Activated T-cell treated with anti-CD3 and anti-CD28 coated beads, Interleukin-2, amount 50 U/mL, for 48 hours (primary cell): ENCODE measurements around the gene DGKD.

ENCODE experiments used
- DNase-seq, 2 experiments: peaks; one replicate each; pipeline ENCODE4 v3.0.0-alpha.2; 2020

DGKD gene

DNA sequence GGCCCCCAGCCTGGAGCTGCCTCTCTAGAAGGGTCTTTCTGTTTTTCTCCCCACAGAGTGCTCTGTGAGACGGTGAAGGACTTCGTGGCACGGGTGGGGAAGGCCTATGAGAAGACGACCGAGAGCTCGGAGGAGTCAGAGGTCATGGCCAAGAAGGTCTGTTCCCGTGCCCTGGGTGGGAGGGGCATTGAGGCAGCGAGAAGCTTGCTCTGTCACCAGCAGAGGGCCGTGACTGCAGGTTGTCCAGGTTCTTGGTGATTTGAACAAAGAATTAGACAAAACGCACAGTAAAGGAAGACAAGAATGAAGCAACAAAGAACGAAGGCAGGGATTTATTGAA, 93.9 kb downstream of the DGKD start:
- DNase-seq = no peak

DNA sequence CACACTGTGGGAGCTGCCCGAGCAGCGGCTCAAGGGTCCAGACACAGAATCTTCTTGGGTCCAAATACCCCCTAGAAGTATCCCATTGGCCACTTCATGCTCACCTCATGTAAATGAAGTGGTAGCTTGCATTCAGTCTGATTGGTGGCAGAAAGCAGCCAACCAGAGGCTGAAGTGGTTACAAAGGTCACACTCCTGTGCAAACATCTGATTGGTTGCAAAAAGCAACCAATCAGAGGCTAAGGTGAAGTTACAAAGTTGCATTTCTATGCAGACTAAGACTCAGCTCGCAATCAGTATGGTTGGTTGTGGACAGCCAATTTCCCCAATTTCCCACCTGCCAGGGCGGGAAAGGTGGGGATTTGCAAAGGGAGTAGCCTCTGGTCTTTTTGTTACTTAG, 94.3 kb downstream of the DGKD start:
- no peak for DNase-seq

DNA sequence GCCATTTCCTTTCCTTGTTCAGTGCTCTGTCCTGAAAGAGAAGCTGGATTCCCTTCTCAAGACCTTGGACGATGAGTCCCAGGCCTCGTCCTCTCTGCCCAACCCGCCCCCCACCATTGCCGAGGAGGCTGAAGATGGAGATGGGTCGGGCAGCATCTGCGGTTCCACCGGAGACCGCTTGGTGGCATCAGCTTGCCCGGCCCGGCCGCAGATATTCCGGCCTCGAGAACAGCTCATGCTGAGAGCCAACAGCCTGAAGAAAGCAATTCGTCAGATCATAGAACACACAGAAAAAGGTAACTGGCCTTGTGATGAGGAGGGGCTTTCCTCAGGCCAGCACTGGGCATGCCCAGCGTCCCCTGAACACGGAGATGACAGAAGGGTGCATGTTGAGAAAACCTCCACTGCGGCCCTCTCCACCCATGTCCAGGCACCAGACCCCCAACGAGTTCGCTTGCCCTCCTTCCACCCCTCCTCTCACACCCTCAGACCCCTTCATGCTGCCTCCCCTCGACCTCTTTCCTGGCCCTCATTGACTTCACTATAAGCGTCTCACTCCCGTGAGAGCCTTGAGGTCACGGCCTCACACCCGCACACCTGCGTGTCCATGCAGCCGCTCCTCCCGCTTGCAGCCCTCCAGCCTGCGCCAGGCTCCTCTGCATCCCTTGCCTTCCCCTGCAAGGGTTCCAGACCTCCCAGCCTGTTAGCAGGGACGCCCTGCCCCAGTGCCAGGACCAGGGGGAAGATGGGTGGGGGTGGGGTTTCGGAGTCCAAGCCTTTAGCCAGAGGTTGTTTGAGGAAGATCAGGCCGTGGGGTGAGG, 95.0 kb downstream of the DGKD start:
- no peak for DNase-seq

DNA sequence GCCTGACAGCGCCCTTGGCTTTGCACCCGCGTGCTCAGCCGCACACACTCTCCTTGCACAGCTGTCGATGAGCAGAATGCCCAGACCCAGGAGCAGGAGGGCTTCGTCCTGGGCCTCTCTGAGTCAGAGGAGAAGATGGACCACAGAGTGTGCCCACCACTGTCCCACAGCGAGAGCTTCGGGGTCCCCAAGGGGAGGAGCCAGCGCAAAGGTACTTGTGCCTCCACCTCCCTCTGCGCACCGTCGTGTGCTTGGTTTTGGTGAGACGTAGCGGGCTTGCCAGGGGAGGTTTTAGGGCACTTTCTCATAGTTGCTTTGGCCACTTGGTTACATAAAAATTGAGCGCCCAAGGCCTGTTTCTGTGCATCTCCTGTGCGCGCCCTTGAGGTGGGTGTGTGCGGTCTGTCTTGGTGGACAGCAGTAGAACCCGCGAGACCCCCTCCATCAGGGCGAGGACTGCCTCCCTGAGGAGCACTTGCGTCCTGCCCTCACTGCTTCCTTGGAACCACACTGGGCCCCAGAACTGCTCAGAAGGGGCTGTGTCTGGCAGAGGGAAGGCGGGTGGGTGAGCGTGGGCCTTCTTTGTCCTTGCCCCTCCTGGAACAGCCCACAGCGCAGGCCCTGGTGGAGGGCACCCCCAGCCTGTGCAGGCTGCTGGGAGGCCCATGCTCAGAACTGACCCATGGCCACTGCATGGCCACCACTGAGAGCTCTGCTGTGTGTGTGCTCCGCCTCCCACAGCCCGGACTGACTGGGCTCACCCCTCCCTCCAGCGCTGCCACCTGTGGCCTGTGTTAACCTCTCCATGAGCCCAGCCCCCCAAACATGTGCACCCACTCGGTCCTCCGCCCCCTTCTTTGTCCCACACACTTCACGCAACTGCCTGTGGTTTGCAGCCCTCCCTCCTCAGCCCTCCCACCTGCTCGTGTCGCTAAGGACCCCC, 95.9 kb downstream of the DGKD start:
- no peak for DNase-seq

DNA sequence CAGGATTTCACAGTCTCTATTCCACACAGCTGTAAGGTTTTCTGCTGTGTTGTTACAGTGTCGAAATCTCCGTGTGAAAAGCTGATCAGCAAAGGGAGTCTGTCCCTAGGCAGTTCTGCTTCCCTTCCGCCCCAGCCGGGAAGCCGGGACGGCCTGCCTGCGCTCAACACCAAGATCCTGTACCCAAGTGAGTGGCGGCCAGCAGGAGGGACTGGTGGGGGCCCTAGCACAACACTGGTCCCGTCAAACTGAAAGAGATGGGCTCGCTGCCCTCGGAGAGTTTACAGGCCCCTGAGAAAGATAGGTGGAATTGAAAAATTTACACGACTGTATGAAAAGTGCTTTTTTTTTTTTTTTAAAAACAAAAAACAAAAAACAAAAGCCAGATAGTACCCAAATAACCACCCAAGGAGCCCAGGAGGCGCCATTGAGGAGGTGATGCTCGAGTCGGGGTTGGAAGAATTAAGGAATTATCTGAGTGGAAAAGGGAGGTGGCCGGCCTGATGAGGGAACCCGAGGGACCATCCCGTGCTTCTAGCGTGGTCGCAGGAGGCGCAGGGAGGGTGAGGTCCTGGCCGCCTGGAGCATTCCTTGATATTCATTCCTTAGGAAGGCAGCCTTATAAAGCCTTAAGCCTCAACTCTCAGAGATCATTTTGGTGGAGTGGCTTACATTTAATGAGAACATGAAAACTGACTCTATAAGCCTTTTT, 96.7 kb downstream of the DGKD start:
- DNase-seq = no peak

DNA sequence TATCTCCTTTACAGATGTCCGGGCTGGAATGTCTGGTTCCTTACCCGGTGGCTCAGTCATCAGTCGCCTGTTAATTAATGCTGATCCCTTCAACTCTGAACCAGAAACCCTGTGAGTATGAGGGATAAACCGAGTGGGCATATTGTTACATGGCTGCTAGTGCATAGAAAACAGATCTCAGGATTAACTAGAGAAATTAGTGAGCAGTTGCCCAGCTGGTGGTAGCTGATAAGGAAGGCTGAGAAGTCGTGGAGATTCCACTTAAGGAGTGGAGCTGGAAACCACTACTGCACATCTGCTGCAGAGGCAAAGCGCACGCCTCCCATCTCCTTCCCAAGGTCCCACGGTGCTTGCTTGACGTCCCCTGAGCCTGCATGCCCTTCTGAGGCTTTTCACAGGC, 97.7 kb downstream of the DGKD start:
- DNase-seq = no peak

DNA sequence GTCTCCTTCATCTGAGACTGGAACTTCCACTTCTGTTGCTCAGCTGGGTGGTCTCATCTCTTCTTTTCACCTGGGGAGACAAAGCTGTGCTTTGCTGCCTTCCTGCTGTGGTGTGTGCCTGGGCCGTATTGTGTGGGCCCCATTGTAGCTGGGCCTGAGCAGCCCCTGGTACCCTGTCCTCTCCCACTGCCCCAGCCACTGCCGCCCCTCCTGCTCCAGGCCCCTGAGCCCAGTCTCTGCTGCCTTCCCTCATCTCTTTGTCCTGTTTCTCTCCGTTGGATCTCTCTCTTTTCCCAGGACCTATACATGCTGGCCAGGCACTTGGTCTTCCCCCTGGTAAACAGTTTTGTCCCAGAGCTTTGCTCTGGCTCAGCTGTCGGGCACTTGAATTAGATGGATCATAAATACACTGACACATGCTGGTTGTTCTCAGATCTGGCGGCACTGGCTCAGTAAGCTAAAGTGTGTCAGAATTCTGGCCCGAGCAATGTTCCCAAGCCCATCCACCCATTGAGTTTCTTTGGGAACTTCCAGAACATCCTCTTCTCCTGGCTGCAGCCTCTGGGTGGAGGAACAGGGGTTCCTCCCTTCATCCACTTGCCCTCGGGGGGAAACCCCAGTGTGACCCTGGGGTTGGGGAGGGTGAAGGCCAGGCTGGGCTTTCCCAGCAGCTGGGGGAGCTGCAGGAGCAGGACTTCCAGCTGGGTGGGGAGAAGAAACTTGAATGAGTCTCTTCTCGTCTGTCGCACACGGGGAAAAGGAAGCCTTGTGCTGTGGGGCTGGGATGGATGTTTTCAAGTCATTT, 99.0 kb downstream of the DGKD start:
- DNase-seq = no peak

DNA sequence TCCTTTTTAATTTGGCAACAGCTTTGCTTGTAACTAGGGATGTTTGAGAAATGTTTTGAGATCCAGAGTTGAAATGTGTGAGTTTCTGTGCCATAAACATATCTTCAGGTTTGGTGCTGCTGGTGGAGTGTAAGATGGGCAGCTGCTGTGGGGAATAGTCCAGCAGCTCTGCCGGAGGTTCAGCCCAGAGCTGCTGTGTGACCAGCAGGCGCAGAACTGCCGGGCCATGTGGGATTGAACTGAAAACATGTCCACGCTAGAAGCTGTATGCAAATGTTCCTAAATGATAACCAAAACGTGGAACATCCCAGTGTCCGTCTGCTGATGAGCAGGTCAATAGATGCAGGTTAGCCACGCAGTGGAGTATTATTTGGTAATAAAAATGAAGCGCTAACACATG, 99.6 kb downstream of the DGKD start:
- DNase-seq = no peak

DNA sequence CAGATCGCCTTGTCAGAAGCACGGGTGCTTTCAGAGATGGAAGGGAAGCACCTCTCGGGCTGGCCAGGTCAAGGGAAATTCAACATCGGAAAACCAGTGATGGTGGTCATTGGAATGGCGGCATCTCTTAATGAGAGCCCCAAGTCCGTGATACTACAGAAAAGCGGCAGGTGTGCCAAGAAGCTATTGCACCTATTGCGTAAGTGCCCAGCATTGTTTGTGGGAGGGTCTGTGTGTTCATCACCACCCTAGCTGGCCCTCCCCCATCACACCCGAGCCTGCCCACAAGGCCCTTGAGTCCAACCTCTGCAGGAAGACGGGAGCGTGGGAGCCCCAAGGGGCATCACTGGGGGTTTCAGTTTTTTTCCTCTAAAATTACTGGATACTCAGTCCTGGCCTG, 100.7 kb downstream of the DGKD start:
- no peak for DNase-seq

DNA sequence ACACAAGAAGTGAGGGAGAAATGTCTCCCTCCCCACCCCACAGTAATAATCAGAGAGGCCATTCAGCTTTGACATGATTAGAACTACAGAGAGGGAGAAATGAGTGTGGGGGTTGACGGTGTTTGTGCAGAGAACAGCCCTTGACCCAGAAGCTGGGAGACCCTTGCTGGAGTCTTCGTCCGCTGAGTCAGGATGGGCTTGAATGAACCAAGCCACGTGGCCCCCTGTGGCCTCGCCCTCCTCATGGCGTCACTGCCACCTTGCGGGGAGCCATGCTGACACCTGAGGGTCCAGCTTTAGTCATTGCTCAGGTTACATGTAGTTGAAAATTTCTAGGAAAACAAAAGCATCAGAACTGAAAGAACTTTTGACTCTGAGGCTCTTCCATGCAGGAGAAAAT, 101.2 kb downstream of the DGKD start:
- DNase-seq = no peak

DNA sequence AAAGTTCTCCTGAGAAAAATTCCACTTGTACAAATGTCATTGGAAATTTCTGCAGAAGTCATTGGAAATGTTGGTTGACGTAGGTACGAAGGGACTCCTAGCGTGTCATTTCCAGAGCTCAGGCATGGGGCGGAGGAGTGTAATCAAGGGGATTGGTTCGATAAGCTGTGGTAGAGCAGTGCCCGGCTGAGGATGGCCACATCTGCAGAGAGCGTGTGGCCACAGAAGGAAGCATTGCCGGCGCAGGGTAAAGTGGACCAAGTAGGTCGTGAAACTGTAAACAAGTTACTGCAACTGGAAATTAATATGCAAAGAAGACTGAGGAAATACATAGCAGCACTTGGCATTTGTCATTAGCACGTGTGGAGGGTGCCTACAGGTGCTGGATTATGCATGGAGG, 101.8 kb downstream of the DGKD start:
- DNase-seq = no peak

DNA sequence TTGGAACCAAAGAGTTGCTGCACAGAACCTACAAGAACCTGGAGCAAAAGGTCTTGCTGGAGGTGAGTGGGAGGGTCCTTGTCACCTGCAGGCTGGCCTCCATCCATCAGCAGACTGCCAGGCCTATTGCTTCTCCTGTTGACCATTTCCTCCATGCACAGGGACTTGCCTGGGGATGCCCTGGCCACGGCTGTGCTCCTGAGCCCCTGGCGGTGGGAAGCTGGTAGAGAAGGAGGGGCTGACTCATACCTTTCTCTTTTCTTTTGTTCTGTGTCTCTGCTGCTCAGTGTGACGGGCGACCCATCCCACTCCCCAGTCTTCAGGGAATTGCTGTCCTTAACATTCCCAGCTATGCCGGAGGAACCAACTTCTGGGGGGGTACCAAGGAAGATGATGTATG, 102.6 kb downstream of the DGKD start:
- DNase-seq = no peak

DNA sequence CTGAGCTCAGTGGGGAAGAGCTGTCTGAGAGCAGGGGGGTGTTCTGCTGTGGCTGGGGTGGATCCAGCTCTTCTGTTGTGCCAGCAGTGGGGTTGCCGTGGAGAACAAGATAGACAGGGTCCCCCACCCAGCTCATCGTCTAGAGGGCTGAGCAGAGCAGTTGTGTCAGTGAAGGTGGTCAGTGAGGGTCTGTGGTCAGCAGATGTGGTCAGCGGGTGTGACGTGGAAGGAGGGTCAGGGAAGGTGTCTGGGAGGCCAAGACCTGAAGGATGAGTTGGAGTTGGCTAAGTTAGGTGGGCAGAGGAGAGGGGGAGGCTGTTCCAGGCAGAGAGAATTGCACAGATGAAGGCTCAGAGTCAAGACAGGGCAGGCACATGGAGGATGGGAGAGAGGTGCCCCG, 103.1 kb downstream of the DGKD start:
- DNase-seq = no peak

DNA sequence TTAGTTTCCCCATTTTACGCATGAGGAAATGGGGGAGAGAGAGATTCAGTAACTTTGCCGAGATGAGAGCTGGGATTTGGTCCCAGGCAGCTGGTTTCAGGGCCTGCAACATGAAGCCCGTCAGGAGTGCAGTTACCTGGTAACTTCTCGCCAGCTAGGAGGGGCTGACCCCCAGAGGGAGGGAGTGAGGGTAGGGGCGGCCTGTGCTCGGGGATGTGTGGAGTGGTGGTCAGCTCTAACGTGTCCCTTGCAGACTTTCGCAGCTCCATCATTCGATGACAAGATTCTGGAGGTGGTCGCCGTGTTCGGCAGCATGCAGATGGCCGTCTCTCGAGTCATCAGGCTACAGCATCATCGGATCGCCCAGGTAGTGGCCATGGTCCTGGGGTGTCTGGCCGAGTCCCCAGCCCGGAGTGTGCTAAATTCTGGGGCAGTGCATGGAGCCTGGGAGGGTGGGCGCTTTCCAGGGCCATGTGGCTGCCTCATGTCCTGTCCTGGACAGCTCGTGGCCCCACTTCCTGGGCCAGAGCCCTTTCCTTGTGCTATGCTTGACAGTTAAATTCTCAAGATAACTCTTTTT, 103.8 kb downstream of the DGKD start:
- DNase-seq = no peak

DNA sequence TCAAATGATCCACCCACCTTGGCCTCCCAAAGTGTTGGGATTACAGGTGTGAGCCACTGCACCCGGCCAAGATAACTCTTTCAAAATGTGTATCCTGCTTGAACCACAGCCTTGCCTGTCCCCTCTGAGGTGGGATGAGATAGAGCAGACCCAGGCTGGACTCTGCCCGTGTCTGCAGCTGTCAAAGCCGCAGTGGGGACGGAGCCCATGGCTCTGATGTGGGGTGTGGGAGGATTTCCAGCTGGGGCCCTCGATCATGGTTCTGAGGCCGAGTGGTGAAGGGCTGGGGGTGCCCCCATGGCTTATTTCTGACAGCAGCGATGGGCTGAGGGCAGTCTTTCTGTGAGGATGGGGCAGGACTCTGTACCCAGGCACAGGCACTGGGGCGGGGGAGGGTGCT, 104.5 kb downstream of the DGKD start:
- no peak for DNase-seq

DNA sequence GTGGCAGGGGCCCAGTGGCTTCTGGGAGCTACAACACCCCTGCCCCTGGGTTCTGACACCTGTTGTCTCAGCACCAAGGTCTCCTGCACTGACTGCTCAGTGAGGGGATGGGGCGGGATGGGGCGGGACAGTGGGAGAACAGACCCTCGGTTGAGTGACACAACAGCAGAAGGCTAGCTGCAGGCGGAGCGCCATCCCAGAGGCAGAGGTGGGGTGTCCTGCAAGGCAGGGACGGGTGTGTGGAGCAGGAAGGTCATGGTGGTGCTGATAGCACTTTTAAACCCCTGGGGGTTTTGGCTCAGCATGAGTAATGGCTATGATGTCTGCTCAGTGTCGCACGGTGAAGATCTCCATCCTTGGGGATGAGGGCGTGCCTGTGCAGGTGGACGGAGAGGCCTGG, 105.1 kb downstream of the DGKD start:
- no peak for DNase-seq

DNA sequence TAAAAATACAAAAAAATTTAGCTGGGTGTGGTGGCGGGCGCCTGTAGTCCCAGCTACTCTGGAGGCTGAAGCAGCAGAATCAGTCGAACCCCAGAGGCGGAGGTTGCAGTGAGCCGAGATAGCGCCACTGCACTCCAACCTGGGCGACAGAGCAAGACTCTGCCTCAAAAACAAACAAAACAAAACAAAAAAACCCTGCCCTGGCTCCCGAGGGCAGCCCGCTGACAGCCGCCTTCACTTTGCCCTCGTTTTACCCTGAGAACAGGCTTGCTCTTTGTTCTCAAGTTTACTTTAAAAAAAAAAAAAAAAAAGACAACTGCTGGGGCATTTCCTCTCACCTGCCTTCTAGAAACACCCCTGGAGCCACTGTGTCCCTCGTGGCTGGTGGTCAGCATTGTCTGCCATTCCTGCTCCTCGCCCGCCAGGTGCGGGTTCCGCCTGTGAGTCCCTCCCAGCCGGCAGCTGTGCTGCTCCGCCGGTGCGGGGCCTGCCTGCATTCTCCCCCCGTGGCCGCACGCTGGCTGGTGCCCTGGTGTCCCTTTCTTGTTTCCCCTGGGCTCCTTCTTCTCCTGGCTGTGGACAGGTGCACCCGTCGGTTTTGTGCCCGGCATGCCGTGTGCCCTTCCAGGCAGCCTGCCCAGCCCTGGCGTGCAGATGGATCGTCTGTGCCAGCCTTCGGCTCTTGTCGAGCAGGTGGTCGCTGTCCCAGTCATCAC, 106.6 kb downstream of the DGKD start:
- no peak for DNase-seq

DNA sequence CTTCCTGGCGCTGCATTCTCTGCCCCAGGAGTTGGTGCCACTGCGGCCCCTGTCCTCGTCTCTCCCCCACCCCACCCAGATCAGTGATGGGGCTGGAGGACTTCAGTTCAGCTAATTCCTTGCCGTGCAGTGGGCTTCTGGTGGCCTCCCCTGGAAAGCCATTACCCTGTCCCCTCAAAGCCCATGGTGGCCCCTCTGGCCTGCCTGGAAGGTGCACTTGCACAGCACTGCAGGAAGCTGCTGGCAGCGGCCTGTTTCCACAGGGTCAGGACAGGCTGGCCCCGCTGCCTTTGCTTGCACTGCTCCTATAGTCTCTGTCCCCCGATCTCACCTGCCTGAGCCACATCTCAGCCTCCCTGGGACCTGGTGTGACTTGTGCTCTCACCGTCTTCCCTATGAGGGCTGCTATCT, 107.2 kb downstream of the DGKD start:
- DNase-seq = no peak

DNA sequence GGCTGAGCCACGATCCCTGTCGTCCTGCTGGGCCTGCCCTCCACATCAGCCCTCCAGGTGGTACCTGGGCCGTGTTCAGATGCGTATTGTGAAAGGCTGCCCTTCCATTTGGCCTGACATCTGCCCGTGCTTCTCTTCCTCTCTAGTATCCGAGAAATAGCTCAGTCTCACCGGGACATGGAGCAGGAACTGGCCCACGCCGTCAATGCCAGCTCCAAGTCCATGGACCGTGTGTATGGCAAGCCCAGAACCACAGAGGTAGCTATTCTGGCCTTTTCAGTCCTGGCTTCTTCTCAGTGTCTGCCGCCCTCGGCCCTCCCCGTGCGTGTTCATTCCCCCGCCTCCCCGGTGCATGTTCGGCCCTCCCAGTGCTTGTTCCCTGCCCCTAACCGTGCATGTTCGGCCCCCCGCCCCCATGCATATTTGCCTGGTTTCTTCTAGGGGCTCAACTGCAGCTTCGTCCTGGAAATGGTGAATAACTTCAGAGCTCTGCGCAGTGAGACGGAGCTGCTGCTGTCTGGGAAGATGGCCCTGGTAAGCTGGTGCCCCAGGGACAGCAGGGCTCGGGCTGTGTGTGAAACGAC, 108.0 kb downstream of the DGKD start:
- DNase-seq = no peak

DNA sequence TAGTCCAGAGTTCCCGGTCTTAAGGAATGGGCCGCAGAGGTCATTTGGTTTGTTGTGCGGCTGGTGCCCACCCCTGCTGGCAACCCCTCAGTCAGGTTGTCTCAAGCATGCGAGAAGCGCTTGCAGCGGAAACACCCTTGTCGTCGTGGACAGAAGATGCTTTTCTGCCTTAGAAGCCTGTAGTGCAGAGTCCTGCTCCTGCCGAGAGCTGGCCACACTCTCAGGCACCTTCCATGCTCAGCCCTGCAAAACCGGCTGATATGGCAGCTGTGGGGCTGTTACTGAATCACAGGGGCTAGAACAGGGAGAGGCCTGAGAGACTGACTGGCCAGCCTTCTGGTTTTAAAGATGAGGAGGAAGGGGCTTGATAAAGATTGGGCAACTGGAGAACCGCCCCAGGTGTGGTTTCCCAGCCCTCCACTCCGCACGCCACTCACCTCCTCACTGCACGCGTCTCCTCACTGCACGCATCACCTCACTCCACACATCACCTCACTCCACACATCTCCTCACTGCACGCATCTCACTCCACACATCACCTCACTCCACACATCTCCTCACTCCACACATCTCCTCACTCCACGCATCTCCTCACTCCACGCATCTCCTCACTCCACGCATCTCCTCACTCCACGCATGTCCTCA, 108.7 kb downstream of the DGKD start:
- no peak for DNase-seq

DNA sequence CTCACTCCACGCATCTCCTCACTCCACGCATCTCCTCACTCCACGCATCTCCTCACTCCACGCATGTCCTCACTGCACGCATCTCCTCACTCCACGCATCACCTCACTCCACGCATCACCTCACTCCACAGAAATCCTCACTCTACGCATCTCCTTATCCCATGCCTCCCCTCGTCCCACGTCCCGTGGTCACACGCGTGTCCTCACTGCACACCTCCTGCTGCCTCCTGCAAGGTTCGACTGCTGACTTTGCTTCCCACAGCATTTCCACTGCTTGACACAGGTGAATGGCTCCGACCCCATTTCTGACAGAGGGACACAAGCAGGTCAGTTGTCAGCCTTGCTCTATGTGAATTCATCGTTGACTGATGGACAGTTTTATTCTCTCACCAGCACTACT, 109.3 kb downstream of the DGKD start:
- DNase-seq = no peak
